Spleen (tissue), 7 donors: ENCODE measurements around the gene RFFL.

Experiments used
- POLR2AphosphoS5 ChIP-seq, 3 donors: sonication (generic); formaldehyde crosslinking; IDR thresholded peaks; one replicate each; pipeline ENCODE4 v1.5.1; 2017; ENCODE audit warnings: antibody characterized with exemption in 3 of 3
- TF ChIP-seq, protein P1 (sequence below), 11 experiments: fragments of 200-600 bp in 7 of 11; fragments of 450-650 bp in 4 of 11; sonication (generic) in 4 of 11; IDR thresholded peaks in 8 of 11; conservative IDR thresholded peaks in 3 of 11; 1 replicate in 7 of 11; 2 replicates in 4 of 11; pipeline versions ENCODE4 v1.4.0 to v1.8.0; 2016 to 2021; ENCODE audit warnings: antibody characterized with exemption in 11 of 11, inconsistent platforms in 4 of 11, mild to moderate bottlenecking in 1 of 11
- donor health status: DM: no; HTN: no; CAD: no; lungs with moderate emphysema.
- donor health status: DM: no; HTN: no; CAD: no.
- donor health status: DM: no; HTN: no; CAD: no.

DNA sequence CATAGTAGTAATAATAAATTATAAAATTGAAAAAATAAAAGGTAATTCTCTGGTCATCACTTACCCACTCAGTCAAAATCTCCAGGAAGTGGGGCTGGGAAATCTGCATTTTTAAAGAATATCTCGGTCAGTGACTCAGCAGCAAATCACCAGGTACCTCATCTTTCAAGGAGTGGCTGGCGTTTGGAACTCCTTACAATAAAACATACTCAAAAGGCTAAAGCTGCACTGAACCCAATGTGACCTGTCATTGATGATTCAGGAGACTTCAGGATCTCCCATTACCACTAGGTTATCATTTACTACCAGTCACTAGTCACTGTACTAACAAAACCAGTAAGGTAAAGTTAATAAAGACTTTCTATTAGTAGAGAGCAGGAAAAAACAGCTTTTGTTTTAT lies 21.5 kb upstream of the RFFL start:
- TF ChIP-seq, protein P1, sequence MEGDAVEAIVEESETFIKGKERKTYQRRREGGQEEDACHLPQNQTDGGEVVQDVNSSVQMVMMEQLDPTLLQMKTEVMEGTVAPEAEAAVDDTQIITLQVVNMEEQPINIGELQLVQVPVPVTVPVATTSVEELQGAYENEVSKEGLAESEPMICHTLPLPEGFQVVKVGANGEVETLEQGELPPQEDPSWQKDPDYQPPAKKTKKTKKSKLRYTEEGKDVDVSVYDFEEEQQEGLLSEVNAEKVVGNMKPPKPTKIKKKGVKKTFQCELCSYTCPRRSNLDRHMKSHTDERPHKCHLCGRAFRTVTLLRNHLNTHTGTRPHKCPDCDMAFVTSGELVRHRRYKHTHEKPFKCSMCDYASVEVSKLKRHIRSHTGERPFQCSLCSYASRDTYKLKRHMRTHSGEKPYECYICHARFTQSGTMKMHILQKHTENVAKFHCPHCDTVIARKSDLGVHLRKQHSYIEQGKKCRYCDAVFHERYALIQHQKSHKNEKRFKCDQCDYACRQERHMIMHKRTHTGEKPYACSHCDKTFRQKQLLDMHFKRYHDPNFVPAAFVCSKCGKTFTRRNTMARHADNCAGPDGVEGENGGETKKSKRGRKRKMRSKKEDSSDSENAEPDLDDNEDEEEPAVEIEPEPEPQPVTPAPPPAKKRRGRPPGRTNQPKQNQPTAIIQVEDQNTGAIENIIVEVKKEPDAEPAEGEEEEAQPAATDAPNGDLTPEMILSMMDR (IDR thresholded peaks at IDR 0.05 in 8 of 11, conservative IDR thresholded peaks at IDR 0.05 in 3 of 11) = no peak
- TF ChIP-seq POLR2AphosphoS5 (IDR thresholded peaks at IDR 0.05) = no peak
